HG03439 (cell line): ENCODE measurements around the gene NEDD4L.

ENCODE experiments used
- ATAC-seq: cut with Tn5 transposase; IDR thresholded peaks from one replicate; pipeline ENCODE4 v1.9.1; 2021; ENCODE audit warnings: mild to moderate bottlenecking, moderate library complexity; ENCODE audit not compliant: unreplicated experiment

The NEDD4L gene

GRCh38 chr18:58387716-58388115 lies 343.7 kb downstream of the NEDD4L start:
- no peak for ATAC-seq

GRCh38 chr18:58388736-58389135 lies 344.7 kb downstream of the NEDD4L start:
- ATAC-seq, result no peak

- ATAC-seq, result no peak
Measured at GRCh38 chr18:58389745-58390144, 345.7 kb downstream of the NEDD4L start.

GRCh38 chr18:58390399-58390798 lies 346.4 kb downstream of the NEDD4L start:
- no peak for ATAC-seq

GRCh38 chr18:58391231-58391825 lies 347.3 kb downstream of the NEDD4L start:
- ATAC-seq, result no peak

- no peak for ATAC-seq
Measured at GRCh38 chr18:58391932-58392323, 347.9 kb downstream of the NEDD4L start.

- no peak for ATAC-seq
Measured at GRCh38 chr18:58392324-58393000, 348.4 kb downstream of the NEDD4L start.

GRCh38 chr18:58393295-58393694 lies 349.3 kb downstream of the NEDD4L start:
- ATAC-seq, result no peak

- ATAC-seq, result no peak
Measured at GRCh38 chr18:58394046-58394445, 350.0 kb downstream of the NEDD4L start.

- no peak for ATAC-seq
Measured at GRCh38 chr18:58394602-58395425, 350.8 kb downstream of the NEDD4L start.

GRCh38 chr18:58396144-58396543 lies 352.1 kb downstream of the NEDD4L start:
- ATAC-seq, result no peak

- ATAC-seq, result no peak
Measured at GRCh38 chr18:58396966-58397365, 352.9 kb downstream of the NEDD4L start.

GRCh38 chr18:58397385-58398132 lies 353.5 kb downstream of the NEDD4L start:
- ATAC-seq, result no peak

- no peak for ATAC-seq
Measured at GRCh38 chr18:58398648-58399398, 354.8 kb downstream of the NEDD4L start.

- no peak for ATAC-seq
Measured at GRCh38 chr18:58400331-58400870, 356.4 kb downstream of the NEDD4L start.

- no peak for ATAC-seq
Measured at GRCh38 chr18:58401191-58401590, 357.2 kb downstream of the NEDD4L start.

- no peak for ATAC-seq
Measured at GRCh38 chr18:58402247-58402646, 358.2 kb downstream of the NEDD4L start.

GRCh38 chr18:58402951-58403702 lies 359.1 kb downstream of the NEDD4L start:
- ATAC-seq, result no peak

GRCh38 chr18:58403799-58404455 lies 359.9 kb downstream of the NEDD4L start:
- ATAC-seq, result no peak
